CD4-positive, CD25-positive, alpha-beta regulatory T cell (primary cell): ENCODE results near the gene HMGN3. TPM values are rescaled to one million over a fixed set of nuclear protein-coding genes. Genes with fewer than 3 reads are reported as not detected.

Source experiments
- ATAC-seq, 2 donors: fragments of 150-1000 bp; cut with Tn5 transposase; one replicate each; pipeline ENCODE4 v1.10.0; 2021; ENCODE audit warnings: low read depth in 2 of 2, moderate number of reproducible peaks in 2 of 2, moderate library complexity in 1 of 2
- DNase-seq, 3 donors: peaks; one replicate each; pipeline versions ENCODE4 v3.0.0 to v3.0.0-alpha.2; 2012 to 2022; ENCODE audit warnings: mixed read lengths in 1 of 3
- H3K27ac ChIP-seq: one replicate; pipeline ENCODE4 v1.7.0; 2013; ENCODE audit warnings: mild to moderate bottlenecking, low read length; ENCODE audit not compliant: insufficient read depth, poor library complexity, severe bottlenecking
- H3K27me3 ChIP-seq: one replicate; pipeline ENCODE4 v1.7.0; 2013; ENCODE audit warnings: low read length; ENCODE audit not compliant: control insufficient read depth, insufficient read depth
- H3K36me3 ChIP-seq: one replicate; pipeline ENCODE4 v1.7.0; 2013; ENCODE audit warnings: mild to moderate bottlenecking, low read length, moderate library complexity; ENCODE audit not compliant: control insufficient read depth, insufficient read depth
- H3K4me1 ChIP-seq: 2 replicates; pipeline ENCODE4 v1.7.0; 2013; ENCODE audit warnings: mild to moderate bottlenecking, low read length; ENCODE audit not compliant: insufficient read depth, control insufficient read depth, poor library complexity, severe bottlenecking
- H3K4me3 ChIP-seq: one replicate; pipeline ENCODE4 v1.7.0; 2013; ENCODE audit warnings: low read depth, mild to moderate bottlenecking, low read length, moderate library complexity
- H3K9me3 ChIP-seq, 2 experiments: 1 replicate in 1 of 2; 2 replicates in 1 of 2; pipeline ENCODE4 v1.7.0; 2013; ENCODE audit warnings: low read length in 2 of 2, mild to moderate bottlenecking in 1 of 2, moderate library complexity in 1 of 2; ENCODE audit not compliant: control insufficient read depth in 2 of 2
- H3K27ac Mint-ChIP-seq, 3 donors: one replicate each; pipeline ENCODE4 v1.8.0; 2020 to 2022; ENCODE audit warnings: mild to moderate bottlenecking in 3 of 3, mixed read lengths in 3 of 3, moderate library complexity in 2 of 3
- H3K27me3 Mint-ChIP-seq: one replicate; pipeline ENCODE4 v1.8.0; 2022; ENCODE audit warnings: mild to moderate bottlenecking, mixed read lengths
- H3K36me3 Mint-ChIP-seq: one replicate; pipeline ENCODE4 v1.8.0; 2020; ENCODE audit warnings: mixed read lengths
- H3K4me1 Mint-ChIP-seq, 4 donors: one replicate each; pipeline ENCODE4 v1.8.0; 2020 to 2022; ENCODE audit warnings: mixed read lengths in 4 of 4, mild to moderate bottlenecking in 1 of 4
- H3K4me3 Mint-ChIP-seq, 4 donors: one replicate each; pipeline ENCODE4 v1.8.0; 2020 to 2022; ENCODE audit warnings: mild to moderate bottlenecking in 4 of 4, mixed read lengths in 4 of 4, moderate library complexity in 3 of 4
- H3K9me3 Mint-ChIP-seq, 7 donors: one replicate each; pipeline ENCODE4 v1.8.0; 2020 to 2022; ENCODE audit warnings: mixed read lengths in 7 of 7, mild to moderate bottlenecking in 3 of 7, moderate library complexity in 2 of 7
- polyA plus RNA-seq, 4 donors: library from polyadenylated mRNA; unstranded; fragments of 300-500 nt; fragmentation: Illumina TruSeq; gene quantifications; one replicate each; pipeline ENCODE4 v1.2.3, GENCODE V29; 2021
- total RNA-seq: library from RNA; stranded (reverse); gene quantifications from one replicate; pipeline ENCODE4 v1.2.3, GENCODE V29; 2022

Gene HMGN3
- total and polyA plus RNA-seq, 5 donors from 2014 or later, result 18.9 to 58.2 (median 57.0) TPM

GRCh38 chr6:79157961-79158644, 76.4 kb downstream of the HMGN3 start:
- Mint-ChIP-seq H3K27ac (no peak overlapping the region), H3K4me3 (no peak overlapping the region), H3K4me1 (peaks cover 0 to 6% (median 0%) of the 10 kb centered on the region in 4 donors), H3K36me3 (no peaks in the 10 kb centered on the region), H3K27me3 (peaks cover 25% of the 10 kb centered on the region), H3K9me3 (peaks cover 0 to 3% (median 0%) of the 10 kb centered on the region in 7 donors)
- H3K27me3 ChIP-seq, result peaks cover 4% of the 10 kb centered on the region
- no peak overlapping the region for H3K4me3 ChIP-seq
- H3K9me3 ChIP-seq, result no peaks in the 10 kb centered on the region
- H3K36me3 ChIP-seq, result no peaks in the 10 kb centered on the region
- DNase-seq (no peak), ATAC-seq (no peak)
- H3K4me1 ChIP-seq, result no peaks in the 10 kb centered on the region
- no peak overlapping the region for H3K27ac ChIP-seq

GRCh38 chr6:79152269-79152737, 82.2 kb downstream of the HMGN3 start:
- peaks cover 0 to 2% (median 0%) of the 10 kb centered on the region in 7 donors for H3K9me3 Mint-ChIP-seq
- H3K4me1 Mint-ChIP-seq, result peaks cover 0 to 6% (median 0%) of the 10 kb centered on the region in 4 donors
- Histone ChIP-seq H3K4me3 (no peak overlapping the region), H3K4me1 (no peaks in the 10 kb centered on the region), H3K9me3 (no peaks in the 10 kb centered on the region), H3K27me3 (peaks cover 2% of the 10 kb centered on the region), H3K36me3 (no peaks in the 10 kb centered on the region), H3K27ac (no peak overlapping the region)
- no peaks in the 10 kb centered on the region for H3K36me3 Mint-ChIP-seq
- DNase-seq (no peak), ATAC-seq (no peak)
- no peak overlapping the region for H3K27ac Mint-ChIP-seq
- peaks cover 8% of the 10 kb centered on the region for H3K27me3 Mint-ChIP-seq
- no peak overlapping the region for H3K4me3 Mint-ChIP-seq

Other genes starting within 250 kb of the HMGN3 start
- gene PHIP, start 156.4 kb downstream of the HMGN3 start, total RNA-seq, result 57.0 TPM
- 10 to 100 TPM; 12.0 to 14.4 (median 13.1) TPM for gene PHIP, start 156.4 kb downstream of the HMGN3 start, polyA plus RNA-seq